Ishikawa (cell line): ENCODE data around the gene MACROD2.

ENCODE experiments used
- CEBPB ChIP-seq: IDR thresholded peaks from 2 replicates; pipeline ENCODE4 v1.6.1; 2012
- CREB1 ChIP-seq: IDR thresholded peaks from 2 replicates; pipeline ENCODE4 v1.6.1; 2012; ENCODE audit warnings: low read depth
- EGR1 ChIP-seq: IDR thresholded peaks from 2 replicates; pipeline ENCODE4 v1.6.1; 2012
- EP300 ChIP-seq: IDR thresholded peaks from 2 replicates; pipeline ENCODE4 v1.6.1; 2012; ENCODE audit warnings: borderline replicate concordance
- FOXM1 ChIP-seq: IDR thresholded peaks from 2 replicates; pipeline ENCODE4 v1.6.1; 2012; ENCODE audit warnings: low read depth, borderline replicate concordance
- MAX ChIP-seq: IDR thresholded peaks from 2 replicates; pipeline ENCODE4 v1.6.1; 2012
- NFIC ChIP-seq: IDR thresholded peaks from 2 replicates; pipeline ENCODE4 v1.6.1; 2012
- RAD21 ChIP-seq: IDR thresholded peaks from 2 replicates; pipeline ENCODE4 v1.6.1; 2012; ENCODE audit warnings: low read depth
- REST ChIP-seq: IDR thresholded peaks from 2 replicates; pipeline ENCODE4 v1.6.1; 2012; ENCODE audit warnings: low read depth, mild to moderate bottlenecking
- TAF1 ChIP-seq: IDR thresholded peaks from 2 replicates; pipeline ENCODE4 v1.6.1; 2012; ENCODE audit warnings: low read depth, mild to moderate bottlenecking
- TCF12 ChIP-seq: IDR thresholded peaks from 2 replicates; pipeline ENCODE4 v1.6.1; 2012; ENCODE audit warnings: low read depth
- TEAD4 ChIP-seq: IDR thresholded peaks from 2 replicates; pipeline ENCODE4 v1.6.1; 2012
- USF1 ChIP-seq: IDR thresholded peaks from 2 replicates; pipeline ENCODE4 v1.6.1; 2012
- YY1 ChIP-seq: IDR thresholded peaks from 2 replicates; pipeline ENCODE4 v1.6.1; 2012; ENCODE audit warnings: low read depth
- ZBTB7A ChIP-seq: IDR thresholded peaks from 2 replicates; pipeline ENCODE4 v1.6.1; 2012; ENCODE audit warnings: low read depth

Gene MACROD2

GRCh38 chr20:14778875-14779274 is 783.6 kb downstream of the MACROD2 start:
- no peak for TF ChIP-seq EGR1
- no peak for TF ChIP-seq TEAD4
- TF ChIP-seq TAF1, result no peak
- TF ChIP-seq RAD21, result no peak
- TF ChIP-seq FOXM1, result no peak
- TF ChIP-seq USF1, result no peak
- no peak for TF ChIP-seq REST
- TF ChIP-seq EP300, result no peak
- no peak for TF ChIP-seq CREB1
- TF ChIP-seq TCF12, result no peak
- TF ChIP-seq NFIC, result no peak
- TF ChIP-seq ZBTB7A, result no peak

GRCh38 chr20:14780508-14780907 is 785.2 kb downstream of the MACROD2 start:
- TF ChIP-seq CREB1, result no peak
- TF ChIP-seq CEBPB, result no peak
- TF ChIP-seq TCF12, result no peak
- no peak for TF ChIP-seq EP300
- no peak for TF ChIP-seq FOXM1
- TF ChIP-seq ZBTB7A, result no peak
- no peak for TF ChIP-seq YY1
- no peak for TF ChIP-seq EGR1
- TF ChIP-seq REST, result no peak
- no peak for TF ChIP-seq MAX
- TF ChIP-seq RAD21, result no peak

GRCh38 chr20:14782731-14783130 is 787.4 kb downstream of the MACROD2 start:
- TF ChIP-seq CREB1, result no peak
- TF ChIP-seq YY1, result no peak
- no peak for TF ChIP-seq MAX
- TF ChIP-seq TCF12, result no peak
- no peak for TF ChIP-seq ZBTB7A
- TF ChIP-seq FOXM1, result no peak
- no peak for TF ChIP-seq USF1
- TF ChIP-seq REST, result no peak
- no peak for TF ChIP-seq TAF1
- no peak for TF ChIP-seq NFIC
- TF ChIP-seq CEBPB, result no peak
- no peak for TF ChIP-seq RAD21
- no peak for TF ChIP-seq TEAD4
- TF ChIP-seq EGR1, result no peak
- no peak for TF ChIP-seq EP300

GRCh38 chr20:14783766-14784165 is 788.5 kb downstream of the MACROD2 start:
- TF ChIP-seq EP300, result no peak
- TF ChIP-seq FOXM1, result no peak
- TF ChIP-seq CEBPB, result no peak
- no peak for TF ChIP-seq NFIC
- no peak for TF ChIP-seq TAF1
- no peak for TF ChIP-seq CREB1

- TF ChIP-seq MAX (no peak), TCF12 (no peak), EP300 (no peak), REST (no peak), CEBPB (no peak), ZBTB7A (no peak)
Measured at GRCh38 chr20:14785065-14785743, 789.9 kb downstream of the MACROD2 start.
